Endothelial cell of umbilical vein (primary cell): ENCODE measurements around the gene C1QTNF7. TPM values are rescaled to one million over a fixed set of nuclear protein-coding genes. Genes with fewer than 3 reads are reported as not detected.

ENCODE experiments used
- BruUV-seq: library from RNA; stranded (reverse); fragments of 400-500 nt; replicated peaks from 2 replicates; lab custom pipeline; 2021; lab: Mats Ljungman, UMichigan
- CTCF ChIA-PET: fragments of 300-600, 350-600 bp; sonication (Branson Sonifier 250); formaldehyde crosslinking; loops from one replicate; lab custom pipeline; 2021; ENCODE audit warnings: antibody characterized with exemption, inconsistent platforms; lab: Charles Lee
- POLR2A ChIA-PET: fragments of 300-600, 350-600 bp; sonication (Branson Sonifier 250); formaldehyde crosslinking; loops from one replicate; lab custom pipeline; 2021; ENCODE audit warnings: antibody characterized with exemption, inconsistent platforms; lab: Charles Lee
- DNase-seq: peaks from one replicate; pipeline ENCODE4 v3.0.0-alpha.2; 2011; ENCODE audit warnings: low read depth, low spot score
- FAIRE-seq: peaks from 2 replicates; lab custom pipeline; 2011; peaks lifted over from hg19 to GRCh38; lab: Jason Lieb, UNC
- H2AFZ ChIP-seq: 2 replicates; pipeline ENCODE4 v1.6.0; 2012; ENCODE audit warnings: low read depth, low read length, control low read depth, inconsistent platforms
- H3K27ac ChIP-seq: 2 replicates; pipeline ENCODE4 v1.5.1; 2011; ENCODE audit warnings: low read depth, mild to moderate bottlenecking, control low read depth, low read length, moderate library complexity; ENCODE audit not compliant: insufficient read depth
- H3K27me3 ChIP-seq, 2 experiments: 2 replicates each; pipeline versions ENCODE4 v1.6.0 to v1.6.1; 2011; ENCODE audit warnings: low read length in 2 of 2, mixed read lengths in 1 of 2; ENCODE audit not compliant: control insufficient read depth in 2 of 2, insufficient read depth in 2 of 2
- H3K36me3 ChIP-seq, 2 experiments: 2 replicates in 1 of 2; 3 replicates in 1 of 2; pipeline ENCODE4 v1.5.1; 2011; ENCODE audit warnings: low read length in 2 of 2, mild to moderate bottlenecking in 1 of 2, moderate library complexity in 1 of 2; ENCODE audit not compliant: control insufficient read depth in 2 of 2, insufficient read depth in 2 of 2; ENCODE audit errors: extremely low read depth in 1 of 2
- H3K4me1 ChIP-seq: 3 replicates; pipeline ENCODE4 v1.5.1; 2011; ENCODE audit warnings: mild to moderate bottlenecking, low read length; ENCODE audit not compliant: control insufficient read depth, insufficient read depth; ENCODE audit errors: extremely low read depth
- H3K4me2 ChIP-seq: 2 replicates; pipeline ENCODE4 v1.6.1; 2011; ENCODE audit warnings: low read length, control low read depth, mixed read lengths; ENCODE audit not compliant: insufficient read depth
- H3K4me3 ChIP-seq, 3 experiments: fragments of 200-600 bp in 1 of 3; sonication (generic), shearing (Covaris generic) in 1 of 3; replicated peaks in 1 of 3; 2 replicates each; pipeline ENCODE4 v1.5.1; 2011 to 2016; ENCODE audit warnings: control low read depth in 3 of 3, low read length in 3 of 3, mild to moderate bottlenecking in 2 of 3, inconsistent platforms in 1 of 3, low read depth in 1 of 3, moderate library complexity in 1 of 3; ENCODE audit not compliant: insufficient read depth in 1 of 3
- H3K79me2 ChIP-seq: 2 replicates; pipeline ENCODE4 v1.6.0; 2012; ENCODE audit warnings: low read length, inconsistent platforms; ENCODE audit not compliant: control insufficient read depth, insufficient read depth
- H3K9ac ChIP-seq: replicated peaks from 2 replicates; pipeline ENCODE3; 2011; ENCODE audit warnings: low read length, control low read depth; ENCODE audit not compliant: insufficient read depth; ENCODE audit errors: extremely low read depth
- H3K9me1 ChIP-seq: replicated peaks from 3 replicates; pipeline ENCODE4 v1.6.0; 2011; ENCODE audit warnings: mild to moderate bottlenecking, low read length; ENCODE audit not compliant: control insufficient read depth, insufficient read depth; ENCODE audit errors: extremely low read depth
- H3K9me3 ChIP-seq: replicated peaks from 2 replicates; pipeline ENCODE4 v1.5.1; 2012; ENCODE audit warnings: low read length, inconsistent platforms; ENCODE audit not compliant: control insufficient read depth, insufficient read depth
- H4K20me1 ChIP-seq: replicated peaks from 2 replicates; pipeline ENCODE3; 2011; ENCODE audit warnings: mild to moderate bottlenecking, low read length; ENCODE audit not compliant: control insufficient read depth, insufficient read depth; ENCODE audit errors: extremely low read depth
- CTCF ChIP-seq, 2 donors: IDR thresholded peaks; 1 replicate in 1 of 2; 2 replicates in 1 of 2; pipeline ENCODE4 v1.5.1; 2011; ENCODE audit warnings: low read length in 2 of 2, mild to moderate bottlenecking in 2 of 2, moderate library complexity in 2 of 2, control low read depth in 1 of 2, inconsistent platforms in 1 of 2, low read depth in 1 of 2; ENCODE audit not compliant: insufficient read depth in 1 of 2; ENCODE audit errors: extremely low read depth in 1 of 2
- EZH2 ChIP-seq: IDR thresholded peaks from 2 replicates; pipeline ENCODE4 v1.6.1; 2012; ENCODE audit warnings: borderline replicate concordance, low read depth, mild to moderate bottlenecking, moderate library complexity, low read length, inconsistent platforms; ENCODE audit not compliant: severe bottlenecking
- FOS ChIP-seq: IDR thresholded peaks from 2 replicates; pipeline ENCODE4 v1.6.1; 2011; ENCODE audit warnings: mild to moderate bottlenecking, low read length, moderate library complexity, borderline replicate concordance; ENCODE audit not compliant: insufficient read depth
- GATA2 ChIP-seq: IDR thresholded peaks from 2 replicates; pipeline ENCODE4 v1.7.0; 2011; ENCODE audit warnings: low read depth, mild to moderate bottlenecking, moderate library complexity, mixed read lengths, low read length; ENCODE audit not compliant: insufficient read length, insufficient read depth
- JUN ChIP-seq: IDR thresholded peaks from 2 replicates; pipeline ENCODE4 v1.6.1; 2011; ENCODE audit warnings: borderline replicate concordance, low read depth; ENCODE audit not compliant: insufficient read length, insufficient read depth
- MAX ChIP-seq: IDR thresholded peaks from 2 replicates; pipeline ENCODE4 v1.6.1; 2011; ENCODE audit not compliant: insufficient read depth, insufficient read length
- MYC ChIP-seq: IDR thresholded peaks from one replicate; pipeline ENCODE4 v1.6.1; 2011; ENCODE audit warnings: mild to moderate bottlenecking, low read depth, low read length
- POLR2A ChIP-seq: IDR thresholded peaks from 2 replicates; pipeline ENCODE4 v1.6.1; 2012; ENCODE audit warnings: low read depth, mild to moderate bottlenecking, control low read depth, low read length
- POLR2AphosphoS5 ChIP-seq: IDR thresholded peaks from 2 replicates; pipeline ENCODE4 v1.6.1; 2012; ENCODE audit warnings: low read depth, mild to moderate bottlenecking, control low read depth, low read length, moderate library complexity; ENCODE audit not compliant: insufficient read depth
- dilution Hi-C: fragments of 300-500 bp; cut with MboI; formaldehyde crosslinking; loops from one replicate; pipeline ENCODE4 v1.15.0; 2019; ENCODE audit warnings: low sequenced_read_pairs; ENCODE audit not compliant: extremely low pct_ligation_motif_present
- intact Hi-C: fragments of 100-400 bp; cut with micrococcal nuclease; formaldehyde crosslinking; loops from one replicate; pipeline ENCODE4 v1.10.0; 2022
- polyA plus RNA-seq, 4 experiments: library from polyadenylated mRNA; depleted of rRNA in 3 of 4; stranded (reverse) in 3 of 4; unstranded in 1 of 4; fragments of >200 nt; gene quantifications; 2 replicates each; pipeline versions ENCODE4 v1.2.1 to v1.2.3, GENCODE V29; 2011 to 2012; ENCODE audit warnings: missing spikeins in 1 of 4
- total RNA-seq: library from RNA; stranded (reverse); gene quantifications from 2 replicates; pipeline ENCODE4 v1.2.3, GENCODE V29; 2021

Gene C1QTNF7
- total and polyA plus RNA-seq, 2 donors (not counting 3 experiments of a cell fraction or from before 2014, with no cell fraction given) = not detected

GRCh38 chr4:15444879-15445547, 17.2 kb downstream of the C1QTNF7 start:
- Histone ChIP-seq H3K4me3 (no peak overlapping the region), H3K4me2 (no peak overlapping the region), H3K9me3 (no peaks in the 10 kb centered on the region), H4K20me1 (no peaks in the 10 kb centered on the region), H3K27me3 (peaks cover 0 to 2% of the 10 kb centered on the region in 2 experiments), H3K36me3 (no peaks in the 10 kb centered on the region), H3K27ac (no peak overlapping the region), H2AFZ (no peak overlapping the region), H3K79me2 (no peaks in the 10 kb centered on the region), H3K9me1 (no peaks in the 10 kb centered on the region), H3K9ac (no peak overlapping the region), H3K4me1 (no peaks in the 10 kb centered on the region)
- intact Hi-C loops = no loop called here
- BruUV-seq = no TSS peak
- CTCF ChIA-PET = interaction anchor here (1.5 to 1.8 kb wide), 2 partner anchors 12 to 13 kb away, joined by 4 read pairs; no protein-coding TSS in a partner anchor
- peak; percentile 35 for DNase-seq
- FAIRE-seq = peak; percentile 80
- TF ChIP-seq EZH2 (no peak), FOS (no peak), GATA2 (no peak), POLR2AphosphoS5 (no peak)
- dilution Hi-C loops = no loop called here
- POLR2A ChIA-PET = no interaction called here

- H3K36me3 ChIP-seq = no peaks in the 10 kb centered on the region
- H3K79me2 ChIP-seq = no peaks in the 10 kb centered on the region
- H3K4me3 ChIP-seq = no peak overlapping the region
- FAIRE-seq (no peak), DNase-seq (peak; percentile 11)
- TF ChIP-seq MYC = no peak
- TF ChIP-seq MAX = no peak
- TF ChIP-seq FOS = no peak
- no peak for TF ChIP-seq POLR2A
- TF ChIP-seq GATA2 = no peak
- no peak for TF ChIP-seq CTCF (IDR thresholded peaks at IDR 0.05; ENCODE audit: extremely low read depth in 1 of 2, insufficient read depth in 1 of 2, low read depth in 1 of 2, low read length in 2 of 2)
- TF ChIP-seq POLR2AphosphoS5 = no peak
- TF ChIP-seq JUN = no peak
- no peak for TF ChIP-seq EZH2
- H3K9me3 ChIP-seq = no peaks in the 10 kb centered on the region
- ChIA-PET CTCF (interaction anchor here (1.1 kb wide), 1 partner anchor 1797 kb away, joined by 5 read pairs; no protein-coding TSS in a partner anchor), POLR2A (no interaction called here)
- no peak overlapping the region for H3K4me2 ChIP-seq
- no peaks in the 10 kb centered on the region for H4K20me1 ChIP-seq
- BruUV-seq = no TSS peak
- no peak overlapping the region for H3K9ac ChIP-seq
- peaks cover 4% of the 10 kb centered on the region for H3K4me1 ChIP-seq
- H3K9me1 ChIP-seq = no peaks in the 10 kb centered on the region
- H3K27ac ChIP-seq = no peak overlapping the region
- intact Hi-C loops = loop anchor here (10.0 kb wide), 1 partner anchor 447 kb away; the partner anchor contains the start of gene CPEB2
- no peak overlapping the region for H2AFZ ChIP-seq
- peaks cover 0 to 2% of the 10 kb centered on the region in 2 experiments for H3K27me3 ChIP-seq
- dilution Hi-C loops = no loop called here
These were observed 23.5 kb downstream of the C1QTNF7 start for GRCh38 chr4:15451181-15451865.
